Embryonic facial prominence (tissue), 1 donor: ENCODE results near the gene SLC25A40.
"Not testable (repeated sequence)": the region's sequence is repeated elsewhere in the genome, so short reads cannot be mapped to it uniquely, and the experiment has no call there.

Experiments
- DNase-seq: peaks from one replicate; pipeline ENCODE4 v3.0.0-alpha.2; 2016; ENCODE audit errors: extremely low spot score

The SLC25A40 gene

GRCh38 chr7:87872346-87872745 is 3.8 kb downstream of the SLC25A40 start:
- DNase-seq, result no peak

GRCh38 chr7:87870471-87870870 is 5.7 kb downstream of the SLC25A40 start:
- no peak for DNase-seq

- DNase-seq, result not testable (repeated sequence)
These were observed 9.6 kb downstream of the SLC25A40 start for GRCh38 chr7:87866533-87866932.

GRCh38 chr7:87866089-87866488 is 10.1 kb downstream of the SLC25A40 start:
- no peak for DNase-seq

GRCh38 chr7:87858417-87859100 is 17.6 kb downstream of the SLC25A40 start:
- DNase-seq, result no peak

GRCh38 chr7:87853237-87853864 is 22.8 kb downstream of the SLC25A40 start:
- DNase-seq, result no peak

GRCh38 chr7:87852306-87852705 is 23.9 kb downstream of the SLC25A40 start:
- no peak for DNase-seq

- no peak for DNase-seq
These were observed 25.1 kb downstream of the SLC25A40 start for GRCh38 chr7:87850836-87851593.

GRCh38 chr7:87837597-87837996 is 38.6 kb downstream of the SLC25A40 start:
- no peak for DNase-seq

- DNase-seq, result no peak
These were observed 43.0 kb downstream of the SLC25A40 start for GRCh38 chr7:87833130-87833529.

GRCh38 chr7:87831097-87831496 is 45.1 kb downstream of the SLC25A40 start:
- no peak for DNase-seq

GRCh38 chr7:87828383-87828782 is 47.8 kb downstream of the SLC25A40 start:
- not testable (repeated sequence) for DNase-seq

- DNase-seq, result not testable (repeated sequence)
These were observed 50.8 kb downstream of the SLC25A40 start for GRCh38 chr7:87825369-87825768.

GRCh38 chr7:87822056-87822455 is 54.1 kb downstream of the SLC25A40 start:
- DNase-seq, result not testable (repeated sequence)

- no peak for DNase-seq
These were observed 57.8 kb downstream of the SLC25A40 start for GRCh38 chr7:87818336-87818735.

GRCh38 chr7:87816389-87816788 is 59.8 kb downstream of the SLC25A40 start:
- DNase-seq, result no peak

- DNase-seq, result no peak
These were observed 65.4 kb downstream of the SLC25A40 start for GRCh38 chr7:87810726-87811125.

- DNase-seq, result no peak
These were observed 66.0 kb downstream of the SLC25A40 start for GRCh38 chr7:87810130-87810529.

- DNase-seq, result no peak
These were observed 70.0 kb downstream of the SLC25A40 start for GRCh38 chr7:87806150-87806549.

GRCh38 chr7:87797798-87798403 is 78.3 kb downstream of the SLC25A40 start:
- no peak for DNase-seq

- no peak for DNase-seq
These were observed 78.8 kb downstream of the SLC25A40 start for GRCh38 chr7:87797395-87797794.

GRCh38 chr7:87785368-87785995 is 90.7 kb downstream of the SLC25A40 start:
- DNase-seq, result no peak
